Kidney (tissue), 14 donors: ENCODE measurements around the gene MLX. TPM values are rescaled to one million over a fixed set of nuclear protein-coding genes. Genes with fewer than 3 reads are reported as not detected.

ENCODE experiments used
- DNase-seq, 5 donors: peaks; one replicate each; pipeline ENCODE4 v3.0.0-alpha.2; 2013 to 2020
- FAIRE-seq: peaks from 2 replicates; lab custom pipeline; 2012; peaks lifted over from hg19 to GRCh38; lab: Jason Lieb, UNC
- H3K27ac ChIP-seq, 2 donors: one replicate each; pipeline ENCODE4 v1.7.0; 2013; ENCODE audit warnings: low read depth in 2 of 2, low read length in 2 of 2, inconsistent platforms in 1 of 2
- H3K27me3 ChIP-seq: one replicate; pipeline ENCODE4 v1.7.1; 2013; ENCODE audit warnings: low read length, inconsistent platforms; ENCODE audit not compliant: control insufficient read depth, insufficient read depth
- H3K36me3 ChIP-seq, 3 donors: one replicate each; pipeline versions ENCODE4 v1.7.0 to v1.7.1; 2013; ENCODE audit warnings: low read length in 3 of 3, control low read depth in 1 of 3, inconsistent platforms in 1 of 3; ENCODE audit not compliant: insufficient read depth in 3 of 3, control insufficient read depth in 2 of 3
- H3K4me1 ChIP-seq, 3 donors: one replicate each; pipeline versions ENCODE4 v1.7.0 to v1.7.1; 2013; ENCODE audit warnings: low read length in 3 of 3, inconsistent platforms in 1 of 3, low read depth in 1 of 3; ENCODE audit not compliant: control insufficient read depth in 2 of 3, insufficient read depth in 2 of 3
- H3K4me3 ChIP-seq, 3 donors: one replicate each; pipeline versions ENCODE4 v1.7.0 to v1.8.1; 2013; ENCODE audit warnings: low read length in 3 of 3, control low read depth in 1 of 3, inconsistent platforms in 1 of 3
- H3K9ac ChIP-seq, 3 donors: one replicate each; pipeline versions ENCODE4 v1.7.0 to v1.7.1; 2013; ENCODE audit warnings: low read length in 3 of 3, control low read depth in 1 of 3, inconsistent platforms in 1 of 3
- H3K9me3 ChIP-seq, 3 donors: one replicate each; pipeline versions ENCODE4 v1.7.0 to v1.7.1; 2013; ENCODE audit warnings: low read length in 3 of 3, control low read depth in 1 of 3, inconsistent platforms in 1 of 3; ENCODE audit not compliant: control insufficient read depth in 2 of 3, insufficient read depth in 1 of 3
- intact Hi-C: fragments of 100-400 bp; cut with DNase I; formaldehyde crosslinking; loops from one replicate; pipeline ENCODE4 v1.11.1; 2022
- polyA plus RNA-seq: library from polyadenylated mRNA; stranded (reverse); fragments of 350-450 nt; fragmentation: Illumina TruSeq; extraction: RNeasy Lipid Tissue Mini Kit (QIAGEN cat#74804); gene quantifications from one replicate; pipeline ENCODE4 v1.2.3, GENCODE V29; 2014; ENCODE audit warnings: low read depth, low replicate concordance; ENCODE audit not compliant: insufficient read depth
- total RNA-seq: library from RNA; stranded (reverse); fragmentation: NEBNext Ultra II Directional; extraction: Animal tissue kit (Norgen Biotek cat#: 25700); gene quantifications from one replicate; pipeline ENCODE4 v1.2.1, GENCODE V29; 2021
- TF ChIP-seq, protein P1 (sequence below): IDR thresholded peaks from 3 replicates; pipeline ENCODE4 v1.5.1; 2012; ENCODE audit warnings: mild to moderate bottlenecking, moderate library complexity, borderline replicate concordance; ENCODE audit not compliant: insufficient read depth; ENCODE audit errors: extremely low read depth
- donor health status: control.
- donor health status: control.
- donor health status: control.
- donor health status: control.
- donor health status: control.
- donor health status: DM: yes; HTN: yes; CAD: no.
- donor health status: Normal renal cell carcinoma (clear cell type).

The MLX gene
- total and polyA plus RNA-seq, 2 donors from 2014 or later = 38.7 to 41.0 TPM

DNA sequence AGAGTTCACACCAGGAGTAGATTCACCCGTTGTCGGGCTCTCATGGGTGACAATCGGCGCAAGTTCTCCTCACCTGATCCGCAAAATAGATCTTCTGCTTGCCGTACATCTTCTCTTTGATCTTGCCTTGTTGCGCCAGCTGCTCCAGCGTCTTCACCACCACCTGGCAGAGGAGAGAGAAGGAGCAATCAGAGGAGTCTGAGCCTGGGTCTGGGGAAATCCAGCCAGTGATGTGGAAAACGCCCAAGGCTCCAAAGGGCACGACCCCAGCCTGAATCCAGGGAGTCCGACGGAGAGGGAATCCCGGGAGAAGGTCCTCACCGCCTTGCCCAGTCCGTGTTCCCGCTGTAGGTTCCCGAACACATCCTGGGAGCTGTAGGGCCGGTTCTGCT, 10.2 kb downstream of the MLX start:
- H3K4me3 ChIP-seq = peak overlapping the region; percentile 73 to 83 (median 77)
- peak overlapping the region; percentile 41 to 45 (median 43) for H3K9ac ChIP-seq
- H3K4me1 ChIP-seq = peaks cover 0 to 13% (median 8%) of the 10 kb centered on the region in 3 donors
- DNase-seq = peak in 1 of 5 donors; percentile 56
- H3K9me3 ChIP-seq = no peaks in the 10 kb centered on the region
- FAIRE-seq = no peak
- H3K27ac ChIP-seq = peak overlapping the region; percentile 5 to 27
- intact Hi-C loops = loop anchor here (10.0 kb wide), 1 partner anchor 248 kb away; the partner anchor contains the start of gene BECN1
- TF ChIP-seq, protein P1, sequence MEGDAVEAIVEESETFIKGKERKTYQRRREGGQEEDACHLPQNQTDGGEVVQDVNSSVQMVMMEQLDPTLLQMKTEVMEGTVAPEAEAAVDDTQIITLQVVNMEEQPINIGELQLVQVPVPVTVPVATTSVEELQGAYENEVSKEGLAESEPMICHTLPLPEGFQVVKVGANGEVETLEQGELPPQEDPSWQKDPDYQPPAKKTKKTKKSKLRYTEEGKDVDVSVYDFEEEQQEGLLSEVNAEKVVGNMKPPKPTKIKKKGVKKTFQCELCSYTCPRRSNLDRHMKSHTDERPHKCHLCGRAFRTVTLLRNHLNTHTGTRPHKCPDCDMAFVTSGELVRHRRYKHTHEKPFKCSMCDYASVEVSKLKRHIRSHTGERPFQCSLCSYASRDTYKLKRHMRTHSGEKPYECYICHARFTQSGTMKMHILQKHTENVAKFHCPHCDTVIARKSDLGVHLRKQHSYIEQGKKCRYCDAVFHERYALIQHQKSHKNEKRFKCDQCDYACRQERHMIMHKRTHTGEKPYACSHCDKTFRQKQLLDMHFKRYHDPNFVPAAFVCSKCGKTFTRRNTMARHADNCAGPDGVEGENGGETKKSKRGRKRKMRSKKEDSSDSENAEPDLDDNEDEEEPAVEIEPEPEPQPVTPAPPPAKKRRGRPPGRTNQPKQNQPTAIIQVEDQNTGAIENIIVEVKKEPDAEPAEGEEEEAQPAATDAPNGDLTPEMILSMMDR = no peak
- H3K36me3 ChIP-seq = peaks cover 8 to 42% (median 25%) of the 10 kb centered on the region in 3 donors
- no peaks in the 10 kb centered on the region for H3K27me3 ChIP-seq

DNA sequence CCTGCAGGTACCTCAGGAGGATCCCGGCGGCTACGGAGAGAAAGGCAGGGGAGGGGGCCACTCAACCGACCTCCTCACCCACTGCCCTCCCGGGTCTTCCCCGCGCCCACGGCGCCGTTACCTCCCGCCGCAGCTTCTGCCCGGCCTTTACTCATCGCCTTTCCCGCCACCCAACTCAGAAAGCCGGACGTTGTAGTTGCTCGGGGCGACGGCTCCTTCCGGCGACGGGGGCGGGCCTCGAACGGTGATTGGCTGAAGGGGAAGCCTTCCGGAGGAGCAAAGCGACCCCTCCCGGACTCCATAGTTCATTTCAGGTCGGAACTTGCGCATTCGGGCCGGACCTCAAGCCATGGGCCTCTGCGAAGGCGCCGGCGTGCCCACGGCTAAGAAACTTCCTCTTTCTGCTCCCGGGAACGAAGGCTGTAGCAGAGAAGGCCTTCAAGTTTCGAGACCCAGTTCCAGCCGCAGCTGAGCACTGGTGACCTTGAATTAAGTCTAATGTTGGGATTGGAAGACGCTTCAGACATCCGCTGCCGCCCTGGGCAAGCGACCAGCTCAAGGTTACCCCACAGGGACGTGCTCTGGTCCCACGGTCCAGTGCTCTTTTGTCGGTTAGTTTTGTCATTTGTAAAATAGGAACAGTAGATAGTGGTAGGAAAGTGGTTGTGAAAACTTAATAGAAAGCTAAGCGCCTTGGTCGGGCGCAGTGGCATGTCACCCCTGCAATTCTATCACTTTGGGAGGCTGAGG, 10.8 kb downstream of the MLX start, which contains the start of gene PSMC3IP:
Gene PSMC3IP (minus strand): TSS at position 198 of the 750 bp plus-strand sequence. CDS start 43 bp downstream, at position 155.
- H3K27me3 ChIP-seq = no peaks in the 10 kb centered on the region
- FAIRE-seq = no peak
- H3K9me3 ChIP-seq = no peaks in the 10 kb centered on the region
- H3K36me3 ChIP-seq = peaks cover 7 to 43% (median 29%) of the 10 kb centered on the region in 3 donors
- H3K9ac ChIP-seq = peak within 1 kb of the TSS; percentile 75 to 91 (median 82)
- H3K4me3 ChIP-seq = peak within 1 kb of the TSS; percentile 77 to 91 (median 83)
- peak within 1 kb of the TSS; percentile 88 to 93 for H3K27ac ChIP-seq
- TF ChIP-seq, protein P1 = no peak
- intact Hi-C loops = loop anchor here (10.0 kb wide), 1 partner anchor 247 kb away; the partner anchor contains the start of gene BECN1
- peak; percentile 95 to 98 (median 97) for DNase-seq
- H3K4me1 ChIP-seq = peaks cover 0 to 13% (median 8%) of the 10 kb centered on the region in 3 donors

- Histone ChIP-seq H3K9ac (peak overlapping the region; percentile 75 to 91 (median 82)), H3K4me3 (peak overlapping the region; percentile 75 to 91 (median 83)), H3K9me3 (no peaks in the 10 kb centered on the region), H3K36me3 (peaks cover 6 to 43% (median 27%) of the 10 kb centered on the region in 3 donors), H3K27me3 (no peaks in the 10 kb centered on the region), H3K4me1 (peaks cover 0 to 13% (median 8%) of the 10 kb centered on the region in 3 donors), H3K27ac (peak overlapping the region; percentile 88 to 93)
- intact Hi-C loops = loop anchor here (10.0 kb wide), 1 partner anchor 246 kb away; the partner anchor contains the start of gene BECN1
- no peak for FAIRE-seq
- TF ChIP-seq, protein P1 = peak; percentile 81
- peak; percentile 85 to 94 (median 89) for DNase-seq
Observed at GRCh38 chr17:42578282-42578869, 11.5 kb downstream of the MLX start.
